ENCODE data around the gene RRM2.
"Not testable (repeated sequence)": the region's sequence is repeated elsewhere in the genome, so short reads cannot be mapped to it uniquely, and the experiment has no call there.

RRM2 gene

DNA sequence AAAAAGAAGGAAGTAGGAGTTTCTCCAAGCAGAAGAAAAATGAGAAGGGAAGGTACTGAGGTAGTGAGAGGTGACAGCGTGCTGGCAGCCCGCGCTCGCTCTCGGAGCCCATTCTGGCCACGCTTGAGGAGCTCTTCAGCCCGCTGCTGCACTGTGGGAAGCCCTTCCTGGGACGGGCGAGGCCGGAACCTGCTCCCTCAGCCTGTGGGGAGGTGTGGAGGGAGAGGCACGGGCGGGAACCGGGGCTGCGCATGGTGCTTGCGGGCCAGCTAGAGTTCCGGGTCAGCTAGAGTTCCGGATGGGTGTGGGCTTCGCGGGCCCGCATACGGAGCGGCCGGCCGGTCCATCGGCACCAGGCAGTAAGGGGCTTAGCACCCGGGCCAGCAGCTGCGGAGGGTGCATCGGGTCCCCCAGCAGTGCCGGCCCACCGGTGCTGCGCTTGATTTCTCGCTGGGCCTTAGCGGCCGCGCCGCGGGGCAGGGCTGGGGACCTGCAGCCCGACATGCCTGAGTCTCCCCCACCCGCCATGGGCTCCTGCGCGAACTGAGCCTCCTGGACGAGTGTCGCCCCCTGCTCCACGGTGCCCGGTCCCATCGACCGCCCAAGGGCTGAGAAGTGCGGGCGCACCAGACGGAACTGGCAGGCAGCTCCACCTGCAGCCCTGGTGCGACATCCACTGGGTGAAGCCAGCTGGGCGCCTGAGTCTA, 31.2 kb upstream of the RRM2 start:
- DNase-seq = no peak

DNA sequence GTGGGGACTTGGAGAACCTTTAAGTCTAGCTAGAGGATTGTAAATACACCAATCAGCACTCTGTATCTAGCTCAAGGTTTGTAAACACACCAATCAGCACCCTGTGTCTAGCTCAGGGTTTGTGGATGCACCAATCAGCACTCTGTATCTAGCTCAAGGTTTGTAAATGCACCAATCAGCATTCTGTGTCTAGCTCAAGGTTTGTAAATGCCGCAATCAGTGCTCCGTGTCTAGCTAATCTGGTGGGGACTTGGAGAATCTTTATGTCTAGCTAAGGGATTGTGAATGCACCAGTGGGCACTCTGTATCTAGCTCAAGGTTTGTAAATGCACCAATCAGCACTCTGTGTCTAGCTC, 30.7 kb upstream of the RRM2 start:
- not testable (repeated sequence) for DNase-seq

DNA sequence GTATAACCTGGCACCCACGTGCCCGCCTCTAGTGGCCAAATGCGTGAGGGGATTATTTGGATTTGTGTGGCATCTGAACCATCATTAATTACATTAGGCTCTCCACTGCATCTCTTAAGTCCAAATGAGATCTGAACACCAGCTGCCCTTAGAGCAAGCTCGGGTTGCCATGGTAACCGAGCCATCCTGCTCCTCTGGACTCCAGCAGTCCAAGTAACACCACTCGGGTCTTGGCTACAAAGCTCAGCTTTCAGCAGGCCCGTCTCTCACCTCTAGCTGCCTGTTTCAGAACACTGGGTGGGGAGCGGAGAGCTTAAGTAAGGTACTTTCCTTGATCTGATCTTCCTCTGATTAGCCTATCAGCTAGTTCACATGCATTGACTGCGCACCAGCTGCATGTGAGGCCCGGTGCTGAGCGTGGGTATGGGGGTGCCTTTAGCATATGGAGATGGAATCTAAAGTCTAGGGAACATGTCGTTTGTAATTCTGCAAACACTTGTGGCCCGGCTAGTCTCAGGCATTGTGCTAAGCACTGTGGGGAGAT, 28.2 kb upstream of the RRM2 start:
- peak in 1 of 14 donors; percentile 49 for DNase-seq

DNA sequence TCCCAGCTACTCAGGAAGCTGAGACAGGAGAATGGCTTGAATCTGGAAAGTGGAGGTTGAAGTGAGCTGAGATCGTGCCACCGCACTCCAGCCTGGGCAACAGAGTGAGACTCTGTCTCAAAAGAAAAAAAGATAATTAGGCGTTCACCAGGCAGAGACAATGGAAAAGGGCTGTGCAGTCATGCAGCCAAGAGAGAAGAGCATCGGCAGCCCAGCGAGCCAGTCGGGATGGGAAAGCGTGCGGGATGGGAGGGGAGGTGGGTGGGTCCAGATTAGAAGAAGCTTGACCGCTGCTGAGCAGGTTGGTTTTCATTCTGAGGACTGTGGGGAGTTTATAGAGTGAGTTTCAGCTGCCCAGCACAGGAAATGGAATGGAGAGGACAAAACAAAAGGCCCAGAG, 27.4 kb upstream of the RRM2 start:
- DNase-seq = no peak

DNA sequence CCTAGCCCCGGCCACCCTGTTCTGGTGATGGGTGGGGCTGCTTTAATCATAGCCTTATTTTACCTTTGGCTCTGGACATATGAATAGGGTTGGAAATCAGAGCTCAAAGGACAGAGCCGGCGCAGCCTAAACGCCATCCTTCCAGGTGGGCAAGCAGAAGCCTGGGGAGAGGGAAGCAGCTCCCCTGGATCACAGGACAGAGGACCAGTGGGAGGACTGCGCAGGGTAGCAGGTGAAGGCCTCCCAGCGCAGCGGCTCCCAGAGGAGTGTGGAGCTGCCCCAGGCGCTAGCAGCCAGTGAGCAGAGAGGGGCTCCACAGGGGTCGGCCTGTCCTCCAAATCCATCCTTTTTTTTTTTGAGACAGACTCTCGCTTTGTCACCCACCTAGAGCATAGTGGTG, 25.9 kb upstream of the RRM2 start:
- DNase-seq = no peak

DNA sequence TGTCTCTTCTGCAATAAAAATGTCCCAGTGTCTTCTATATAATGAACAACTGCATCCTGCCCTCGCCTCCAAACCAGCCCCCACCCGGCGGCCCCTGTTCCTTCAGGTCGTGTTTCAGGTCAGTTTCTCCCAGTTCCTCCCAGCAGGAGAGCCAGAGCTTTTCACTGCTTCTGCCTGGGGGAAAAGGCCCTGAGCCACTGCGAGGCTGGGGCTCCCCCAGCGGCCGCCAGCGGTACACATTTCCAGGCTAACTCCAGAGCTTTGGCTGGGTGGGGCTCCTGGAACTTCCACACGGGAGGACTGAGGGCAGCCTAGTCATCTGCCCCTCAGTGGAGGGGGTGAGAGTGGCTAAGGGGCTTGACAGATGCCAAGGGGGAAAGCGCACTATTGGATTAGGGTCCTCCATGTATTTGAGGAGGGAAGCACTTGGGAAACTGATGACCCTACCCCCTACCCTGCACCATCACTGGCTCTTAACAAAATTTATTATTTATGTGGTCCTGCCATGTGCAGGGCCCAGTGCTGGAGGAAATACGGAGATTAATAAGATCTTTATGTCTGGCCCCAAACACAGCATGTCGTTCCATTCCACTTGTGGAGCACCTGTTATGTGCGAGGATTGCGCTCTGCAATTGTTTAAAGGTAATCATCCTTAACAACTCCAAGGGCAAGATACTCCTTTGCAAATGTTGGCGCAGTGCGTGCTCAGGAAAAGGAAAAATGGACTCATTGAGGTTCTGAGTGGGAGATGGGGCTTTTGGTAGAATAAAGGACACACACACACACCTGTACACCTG, 25.0 kb upstream of the RRM2 start:
- DNase-seq = peak in 11 of 14 donors; percentile 5 to 64 (median 12)

DNA sequence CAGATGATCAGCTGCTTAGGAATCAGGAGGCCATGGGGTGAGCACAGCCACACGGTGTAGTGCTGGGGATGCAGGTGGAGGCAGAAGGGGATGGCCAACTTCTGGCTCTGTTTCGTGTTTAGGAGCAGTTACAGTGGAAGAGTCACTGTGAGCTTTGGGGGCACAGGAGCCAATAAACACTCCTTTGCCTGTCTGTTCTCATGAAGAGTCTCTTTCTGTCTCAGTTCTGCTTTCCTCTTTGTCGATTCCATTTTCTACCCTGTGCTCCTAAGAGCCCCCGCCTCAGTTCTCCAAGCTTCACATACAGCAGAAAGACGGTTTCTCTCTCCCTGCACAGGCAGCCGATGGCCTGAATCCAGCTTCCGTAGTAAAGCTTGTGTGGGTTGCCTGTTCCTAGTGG, 21.0 kb upstream of the RRM2 start:
- DNase-seq = no peak

DNA sequence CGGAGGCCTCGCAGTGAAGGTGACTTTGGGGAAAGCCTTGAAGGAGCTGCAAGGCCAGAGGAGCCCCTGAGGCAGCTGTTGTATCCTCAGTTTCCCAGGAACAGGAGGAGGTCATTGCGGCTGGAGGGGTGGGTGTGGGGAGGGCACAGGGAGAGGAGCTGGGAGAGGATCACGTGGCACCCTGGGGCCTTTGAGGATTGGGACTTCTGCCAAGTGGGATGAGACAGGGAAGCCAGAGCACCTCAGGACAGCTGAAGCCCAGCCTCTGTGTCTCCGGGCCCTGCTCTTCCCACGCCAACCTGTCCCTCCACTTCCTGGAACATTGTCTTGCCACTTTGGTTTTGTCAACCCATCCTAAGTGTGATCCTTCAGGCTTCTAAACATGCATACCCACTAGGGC, 19.4 kb upstream of the RRM2 start:
- DNase-seq = no peak

DNA sequence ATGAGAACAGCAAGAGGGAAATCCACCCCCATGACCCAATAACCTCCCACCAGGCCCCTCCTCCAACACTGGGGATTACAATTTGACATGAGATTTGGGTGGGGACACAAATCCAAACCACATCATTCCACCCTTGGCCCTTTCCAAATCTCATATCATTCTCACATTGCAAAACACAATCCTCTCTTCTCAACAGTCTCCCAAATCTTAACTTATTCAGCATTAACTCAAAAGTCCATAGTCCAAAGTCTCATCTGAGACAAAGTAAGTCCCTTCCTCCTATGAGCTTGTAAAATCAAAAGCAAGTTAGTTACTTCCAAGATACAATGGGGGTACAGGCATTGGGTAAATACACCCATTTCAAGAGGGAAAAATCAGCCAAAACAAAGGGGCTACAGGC, 17.6 kb upstream of the RRM2 start:
- not testable (repeated sequence) for DNase-seq

DNA sequence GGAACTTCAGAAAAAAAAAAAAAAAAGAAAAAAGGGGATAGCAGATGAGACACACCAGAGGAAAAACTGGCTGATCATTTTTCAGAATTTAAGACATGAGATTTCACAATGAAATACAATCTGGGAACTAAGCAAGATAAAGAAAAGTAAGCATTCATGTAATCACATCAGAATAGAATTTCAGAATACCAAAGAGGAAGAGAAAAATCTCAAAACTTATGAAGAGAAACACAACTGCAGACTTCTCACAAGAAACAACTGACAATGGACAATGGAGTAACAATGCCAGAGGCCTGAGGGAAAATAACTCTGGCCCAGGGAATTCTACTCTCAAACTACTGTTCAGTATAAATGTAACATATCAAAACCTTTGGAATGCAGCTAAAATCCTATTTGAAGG, 13.2 kb upstream of the RRM2 start:
- no peak for DNase-seq

DNA sequence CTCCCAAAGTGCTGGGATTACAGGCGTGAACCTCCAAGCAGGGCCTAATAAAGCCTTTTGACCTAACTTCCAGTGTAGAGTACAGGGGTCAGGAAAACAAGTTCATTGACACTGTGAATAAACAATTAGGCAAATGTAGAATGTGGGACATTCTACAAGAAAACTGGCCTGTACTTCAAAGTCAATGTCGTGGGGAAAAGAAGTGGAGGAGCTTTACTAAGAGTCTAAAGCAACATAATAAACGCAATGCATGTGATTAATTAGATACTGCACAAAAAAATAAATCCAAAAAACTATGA, 3.6 kb upstream of the RRM2 start:
- no peak for DNase-seq

DNA sequence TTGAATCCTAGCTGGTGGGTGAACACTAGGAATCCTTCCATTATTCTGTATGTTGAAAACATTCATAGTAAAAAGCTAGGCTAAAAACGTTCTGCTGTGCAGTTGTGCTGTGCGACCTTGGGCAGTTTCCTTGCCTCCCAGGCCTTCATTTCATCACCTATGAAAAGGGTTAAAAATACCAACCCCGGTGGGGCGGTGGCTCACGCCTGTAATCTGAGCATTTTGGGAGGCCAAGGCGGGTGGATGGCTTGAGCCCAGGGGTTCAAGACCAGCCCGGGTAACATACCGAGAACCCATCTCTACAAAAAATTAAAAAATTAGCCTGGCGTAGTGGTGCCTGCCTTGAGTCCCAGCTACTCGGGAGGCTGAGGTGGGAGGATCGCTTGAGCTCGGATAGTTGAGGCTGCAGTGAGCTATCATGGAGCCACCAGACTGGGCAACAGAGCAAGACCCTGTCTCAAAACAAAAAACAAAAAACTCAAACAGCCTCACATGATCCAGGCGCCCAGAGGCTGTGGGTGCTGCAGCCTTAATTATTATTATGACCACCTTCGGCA, 2.9 kb upstream of the RRM2 start:
- DNase-seq = no peak

DNA sequence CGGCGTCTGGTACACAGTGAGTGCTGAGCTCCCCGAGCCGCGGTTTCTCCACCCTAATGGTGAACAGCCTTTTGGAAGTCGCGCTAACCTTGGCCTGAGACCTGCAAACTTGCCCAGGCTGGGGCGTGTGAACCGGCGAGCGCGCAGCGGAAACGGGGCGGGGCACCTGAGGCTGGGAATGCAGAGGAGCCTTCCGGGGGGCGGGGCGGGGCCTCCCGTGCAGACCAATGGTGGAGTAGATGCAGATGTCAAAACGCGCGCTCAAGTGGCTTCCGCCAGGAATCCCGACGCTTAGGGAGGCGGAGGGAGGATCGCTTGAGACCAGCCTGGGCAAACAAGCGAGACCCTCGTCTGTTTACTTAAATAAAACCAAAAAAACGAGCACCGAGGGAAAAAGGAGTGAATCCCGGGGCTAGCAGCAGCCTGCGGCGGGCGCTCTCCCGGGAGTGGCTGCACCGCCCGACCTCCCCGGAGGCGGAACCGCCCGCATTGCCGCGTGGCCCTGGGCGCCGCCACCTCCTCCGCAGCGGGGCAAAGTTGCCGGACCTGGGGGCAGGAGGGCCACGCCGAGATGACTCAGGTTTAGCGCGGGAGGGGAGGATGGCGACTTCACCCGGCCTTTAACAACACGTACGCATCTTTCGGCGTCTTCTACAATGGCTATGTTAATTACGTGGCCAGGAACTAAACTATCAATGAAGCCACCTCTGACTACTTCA, 2.2 kb upstream of the RRM2 start:
- DNase-seq = peak in 13 of 14 donors; percentile 15 to 78 (median 45)

DNA sequence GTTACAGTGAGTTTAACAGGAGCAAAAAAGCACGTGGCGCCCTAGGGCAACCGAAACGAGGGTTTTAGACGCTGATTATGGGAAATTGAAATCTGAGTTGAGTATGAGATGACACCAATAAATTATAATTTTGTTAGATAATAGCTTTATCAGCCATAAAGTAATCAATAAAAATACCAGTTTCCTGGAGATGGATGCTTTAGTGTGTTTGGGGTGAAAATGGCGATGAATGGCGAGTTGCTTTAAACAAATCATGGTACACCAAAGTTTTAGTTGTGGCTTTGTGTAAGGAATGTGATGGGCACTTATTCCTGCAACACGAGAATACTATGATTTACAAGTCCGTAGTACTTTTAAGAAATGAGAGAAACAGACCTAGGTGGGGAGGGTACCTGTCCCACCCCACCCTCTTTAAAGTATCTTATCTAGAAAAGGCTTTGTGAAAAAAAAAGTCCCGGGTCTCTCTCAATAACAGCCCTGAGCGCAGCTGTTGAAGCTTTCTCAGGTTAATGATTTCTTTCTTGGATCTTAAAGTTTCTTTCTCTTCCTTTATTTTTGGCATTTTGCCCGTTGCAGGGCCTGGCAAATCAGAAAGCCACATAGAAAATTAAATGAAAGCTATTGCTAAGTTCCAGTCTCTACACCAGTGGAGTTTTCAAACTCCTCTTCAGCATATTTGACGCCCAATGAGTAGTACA, 1.5 kb upstream of the RRM2 start:
- no peak for DNase-seq

DNA sequence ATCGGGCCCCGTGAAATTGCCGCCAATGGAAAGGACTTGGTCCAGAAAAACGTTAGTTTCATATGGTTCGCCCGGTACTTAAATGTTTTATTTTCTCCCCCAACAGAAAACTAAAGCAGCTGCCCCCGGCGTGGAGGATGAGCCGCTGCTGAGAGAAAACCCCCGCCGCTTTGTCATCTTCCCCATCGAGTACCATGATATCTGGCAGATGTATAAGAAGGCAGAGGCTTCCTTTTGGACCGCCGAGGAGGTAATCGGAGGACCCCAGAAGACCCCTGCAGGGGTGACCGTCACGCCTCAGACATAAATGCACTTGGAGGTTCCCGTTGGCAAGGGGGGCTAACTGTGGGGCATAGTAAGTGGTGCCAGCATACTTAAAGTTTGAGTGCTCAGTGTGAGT, 742 bp downstream of the RRM2 start:
- DNase-seq = no peak

DNA sequence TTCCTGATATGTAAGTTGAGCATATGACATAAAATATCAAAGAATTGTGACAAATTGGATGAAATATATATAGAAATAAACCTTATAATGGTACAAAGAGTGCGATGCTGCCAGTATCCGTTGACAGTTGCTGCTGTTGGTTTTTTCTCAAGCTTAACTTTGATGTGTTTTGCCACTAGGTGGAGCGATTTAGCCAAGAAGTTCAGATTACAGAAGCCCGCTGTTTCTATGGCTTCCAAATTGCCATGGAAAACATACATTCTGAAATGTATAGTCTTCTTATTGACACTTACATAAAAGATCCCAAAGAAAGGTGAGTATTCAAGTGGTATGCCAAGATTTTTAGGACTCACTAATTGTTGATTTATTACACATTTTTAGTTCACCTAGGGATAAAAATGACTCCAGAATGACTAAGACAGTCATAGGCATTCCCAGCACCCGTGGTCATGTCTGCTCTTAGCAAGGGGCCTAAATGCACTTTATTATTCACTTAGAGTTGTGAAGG, 2.1 kb downstream of the RRM2 start:
- peak in 3 of 14 donors; percentile 3 to 19 (median 16) for DNase-seq

DNA sequence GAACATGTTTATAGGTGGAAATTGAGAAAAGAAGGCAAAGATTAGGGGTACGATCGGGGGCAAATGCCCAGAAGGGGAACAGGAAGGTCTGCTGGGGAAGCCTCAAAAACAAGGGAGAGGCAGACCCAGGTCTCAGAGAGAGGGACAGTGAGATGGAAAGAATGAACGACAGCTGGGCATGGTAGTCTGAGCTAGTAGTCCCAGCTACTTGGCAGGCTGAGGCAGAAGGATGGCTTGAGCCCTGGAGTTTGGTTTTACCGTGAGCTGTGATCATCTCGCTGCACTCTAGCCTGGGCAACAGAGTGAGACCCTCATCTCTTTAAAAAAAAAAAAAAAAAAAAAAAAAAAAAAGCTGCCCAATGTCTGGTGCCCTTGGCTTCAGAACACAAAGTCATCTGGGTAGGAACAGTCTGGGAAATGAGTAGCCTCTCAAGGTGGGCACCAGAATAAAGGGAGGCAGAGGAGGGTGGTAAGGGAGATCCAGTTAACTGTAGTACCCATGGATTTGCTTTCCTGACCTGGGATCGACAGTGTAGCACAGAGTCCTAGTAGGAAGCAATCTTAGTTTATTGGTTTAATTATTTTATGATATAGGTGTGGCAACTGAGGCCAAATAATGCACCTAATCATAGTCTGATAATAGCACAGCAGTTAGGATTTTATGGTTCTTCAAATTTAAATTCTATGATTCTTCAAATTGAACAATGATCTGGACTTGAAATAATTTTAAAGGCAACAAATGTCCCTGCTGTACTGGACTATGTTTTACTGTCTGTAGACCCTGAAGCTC, 3.5 kb downstream of the RRM2 start:
- DNase-seq = no peak

DNA sequence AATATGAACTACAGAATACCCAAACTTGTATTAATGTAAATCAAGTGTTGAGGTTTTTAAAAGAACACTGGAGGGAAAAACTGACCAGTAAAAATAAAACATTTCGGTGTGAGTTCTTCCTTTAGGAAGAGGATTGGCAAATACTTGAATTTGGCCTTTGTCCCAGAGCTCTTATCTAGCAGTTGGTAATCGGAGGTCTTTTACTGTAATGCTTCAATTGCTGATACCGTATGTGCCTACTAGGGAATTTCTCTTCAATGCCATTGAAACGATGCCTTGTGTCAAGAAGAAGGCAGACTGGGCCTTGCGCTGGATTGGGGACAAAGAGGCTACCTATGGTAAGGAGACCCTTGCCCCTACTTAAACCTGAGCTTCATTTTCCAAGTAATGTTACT, 4.1 kb downstream of the RRM2 start:
- DNase-seq = no peak

DNA sequence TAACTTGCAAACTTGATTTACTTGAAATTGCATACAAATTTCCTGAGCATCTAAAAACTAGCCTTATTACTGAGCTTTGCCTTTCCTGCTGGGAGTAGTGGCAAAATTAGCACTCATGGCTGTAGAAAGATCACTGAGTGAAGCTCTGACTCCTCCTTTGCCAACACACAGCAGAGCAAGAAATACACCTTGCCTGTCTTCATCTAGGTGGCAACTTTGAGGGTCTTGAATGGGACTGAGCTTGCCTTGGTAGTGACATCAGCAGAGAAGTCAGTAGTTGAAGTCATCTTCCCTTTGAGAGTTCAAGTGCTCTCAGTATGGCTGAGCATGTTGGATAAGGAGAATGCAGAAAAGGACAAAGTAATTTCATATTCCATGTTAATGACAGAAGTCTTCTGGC, 5.9 kb downstream of the RRM2 start:
- no peak for DNase-seq

DNA sequence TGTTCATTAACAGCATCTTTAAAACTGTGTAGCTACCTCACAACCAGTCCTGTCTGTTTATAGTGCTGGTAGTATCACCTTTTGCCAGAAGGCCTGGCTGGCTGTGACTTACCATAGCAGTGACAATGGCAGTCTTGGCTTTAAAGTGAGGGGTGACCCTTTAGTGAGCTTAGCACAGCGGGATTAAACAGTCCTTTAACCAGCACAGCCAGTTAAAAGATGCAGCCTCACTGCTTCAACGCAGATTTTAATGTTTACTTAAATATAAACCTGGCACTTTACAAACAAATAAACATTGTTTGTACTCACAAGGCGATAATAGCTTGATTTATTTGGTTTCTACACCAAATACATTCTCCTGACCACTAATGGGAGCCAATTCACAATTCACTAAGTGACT, 7.0 kb downstream of the RRM2 start:
- DNase-seq = no peak

DNA sequence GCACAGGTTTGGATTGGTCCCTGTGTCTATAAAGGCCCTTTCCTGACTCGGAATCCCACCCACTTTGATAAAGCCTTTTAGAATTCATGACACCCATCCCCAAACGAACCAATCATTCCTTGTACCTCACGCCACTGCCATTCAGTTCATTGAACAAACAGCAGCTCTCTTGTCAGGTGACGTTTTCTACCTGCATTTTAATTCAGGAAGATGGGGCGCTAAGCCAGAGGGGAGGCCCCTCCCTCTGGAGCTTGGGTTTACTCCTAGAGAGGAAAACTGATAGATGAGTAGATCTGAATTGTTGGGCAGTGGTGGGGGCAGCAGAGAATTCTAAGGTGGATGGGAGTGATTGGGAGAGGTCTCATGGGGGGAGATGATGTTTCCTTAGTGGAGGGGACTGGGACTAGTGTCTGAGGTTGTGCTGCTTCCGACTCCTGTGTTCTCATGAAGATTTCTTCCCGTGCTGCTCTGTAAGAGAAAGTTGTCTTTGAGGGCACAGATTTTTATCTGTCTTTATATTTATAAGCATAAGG, 9.6 kb downstream of the RRM2 start:
- no peak for DNase-seq
